Pancreas (tissue), 10 donors: ENCODE data around the gene ZBTB20. TPM values are rescaled to one million over a fixed set of nuclear protein-coding genes. Genes with fewer than 3 reads are reported as not detected.

Experiments
- ATAC-seq, 4 donors: fragments of 200-7000 bp; cut with Tn5 transposase; one replicate each; pipeline versions ENCODE4 v1.8.0 to v1.9.1; 2020; ENCODE audit warnings: mild to moderate bottlenecking in 4 of 4, moderate library complexity in 4 of 4
- DNase-seq, 6 donors: peaks; one replicate each; pipeline ENCODE4 v3.0.0-alpha.2; 2020
- FAIRE-seq: peaks from 2 replicates; lab custom pipeline; 2012; peaks lifted over from hg19 to GRCh38; lab: Jason Lieb, UNC
- H3K27ac ChIP-seq, 4 donors: fragments of 200-600 bp; sonication (generic); 1 replicate in 3 of 4; 2 replicates in 1 of 4; pipeline versions ENCODE4 v1.5.0 to v1.8.0; 2020
- H3K27me3 ChIP-seq, 4 donors: fragments of 200-600 bp; one replicate each; pipeline ENCODE4 v1.8.0; 2021
- H3K36me3 ChIP-seq, 3 donors: fragments of 200-600 bp; sonication (generic) in 1 of 3; one replicate each; pipeline versions ENCODE4 v1.5.0 to v1.8.0; 2020 to 2021
- H3K4me1 ChIP-seq, 3 donors: fragments of 200-600 bp; one replicate each; pipeline ENCODE4 v1.8.0; 2021
- H3K4me3 ChIP-seq, 4 donors: fragments of 200-600 bp; sonication (generic) in 2 of 4; one replicate each; pipeline versions ENCODE4 v1.5.0 to v1.8.0; 2020 to 2021
- H3K9me3 ChIP-seq, 4 donors: fragments of 200-600 bp; one replicate each; pipeline ENCODE4 v1.8.0; 2021
- WGBS, 2 donors: extraction: QIAGEN DNeasy Blood & Tissue Kit; methylation state at CpG; one replicate each; pipeline ENCODE4 v1.1.7; 2013; 5-methylcytosine and 5-hydroxymethylcytosine counted together
- intact Hi-C, 3 donors: fragments of 100-400 bp; cut with DNase I; formaldehyde crosslinking; loops; one replicate each; pipeline versions ENCODE4 v1.11.1 to v1.14.2; 2022
- polyA plus RNA-seq, 2 donors: library from polyadenylated mRNA; stranded (reverse); fragments of 200-250 nt; gene quantifications; one replicate each; pipeline ENCODE4 v1.2.3, GENCODE V29; 2013
- total RNA-seq, 6 donors: library from RNA; stranded (reverse); fragmentation: NEBNext Ultra II Directional in 4 of 6; extraction: Animal tissue kit (Norgen Biotek cat#: 25700) in 4 of 6; gene quantifications; one replicate each; pipeline versions ENCODE4 v1.2.1 to v1.2.4, GENCODE V29; 2021 to 2023
- TF ChIP-seq, protein P1 (sequence below), 4 donors: fragments of 200-600 bp; sonication (generic) in 3 of 4; IDR thresholded peaks; one replicate each; pipeline versions ENCODE4 v1.5.0 to v1.8.0; 2021; ENCODE audit warnings: antibody characterized with exemption in 4 of 4
- donor health status: healthy with polysubstance abuse.
- donor health status: DM: no; HTN: no; CAD: no; lungs with moderate emphysema.
- donor health status: DM: no; HTN: no; CAD: no.
- donor health status: control.
- donor health status: control.
- donor health status: Bipolar disorder and iron deficiency.
- donor health status: DM: yes; HTN: yes; CAD: no.
- donor health status: DM: no; HTN: no; CAD: no.
- donor health status: DM: no; HTN: no; CAD: no.
- donor health status: DM: yes; HTN: yes; CAD: no.

The ZBTB20 gene
- total and polyA plus RNA-seq, 8 donors, result 1.3 to 81.5 (median 43.7) TPM

DNA sequence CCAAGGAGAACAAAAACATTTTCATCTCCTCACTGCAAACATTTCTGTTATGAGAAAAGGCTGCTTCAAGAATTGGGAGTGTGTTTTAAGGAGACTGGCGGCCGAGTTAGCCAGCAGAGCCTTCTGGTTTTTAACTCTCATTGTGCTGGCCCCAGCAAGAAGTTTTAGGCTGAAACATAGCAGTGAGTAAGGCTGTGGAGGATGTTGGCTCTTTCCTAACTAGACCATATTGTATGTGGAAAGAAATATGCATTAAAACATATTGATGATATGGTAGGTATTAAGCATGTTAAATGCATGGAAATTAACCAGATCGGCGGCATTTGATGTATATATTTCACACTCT is 762.6 kb downstream of the ZBTB20 start:
- WGBS, 2 donors, result 58 to 63% methylated on average over 4 of the region's 4 CpGs
- no peak for DNase-seq
- no peak for FAIRE-seq
- Histone ChIP-seq H3K9me3 (no peaks in the 10 kb centered on the region), H3K27me3 (no peaks in the 10 kb centered on the region), H3K27ac (peak overlapping the region in 1 of 4 donors; percentile 64), H3K36me3 (peaks cover 3 to 19% (median 7%) of the 10 kb centered on the region in 3 donors), H3K4me3 (peak overlapping the region in 1 of 4 donors; percentile 23), H3K4me1 (no peaks in the 10 kb centered on the region)
- ATAC-seq, result peak; percentile 15 to 26 (median 18)
- intact Hi-C loops, result no loop called here
- TF ChIP-seq, protein P1, sequence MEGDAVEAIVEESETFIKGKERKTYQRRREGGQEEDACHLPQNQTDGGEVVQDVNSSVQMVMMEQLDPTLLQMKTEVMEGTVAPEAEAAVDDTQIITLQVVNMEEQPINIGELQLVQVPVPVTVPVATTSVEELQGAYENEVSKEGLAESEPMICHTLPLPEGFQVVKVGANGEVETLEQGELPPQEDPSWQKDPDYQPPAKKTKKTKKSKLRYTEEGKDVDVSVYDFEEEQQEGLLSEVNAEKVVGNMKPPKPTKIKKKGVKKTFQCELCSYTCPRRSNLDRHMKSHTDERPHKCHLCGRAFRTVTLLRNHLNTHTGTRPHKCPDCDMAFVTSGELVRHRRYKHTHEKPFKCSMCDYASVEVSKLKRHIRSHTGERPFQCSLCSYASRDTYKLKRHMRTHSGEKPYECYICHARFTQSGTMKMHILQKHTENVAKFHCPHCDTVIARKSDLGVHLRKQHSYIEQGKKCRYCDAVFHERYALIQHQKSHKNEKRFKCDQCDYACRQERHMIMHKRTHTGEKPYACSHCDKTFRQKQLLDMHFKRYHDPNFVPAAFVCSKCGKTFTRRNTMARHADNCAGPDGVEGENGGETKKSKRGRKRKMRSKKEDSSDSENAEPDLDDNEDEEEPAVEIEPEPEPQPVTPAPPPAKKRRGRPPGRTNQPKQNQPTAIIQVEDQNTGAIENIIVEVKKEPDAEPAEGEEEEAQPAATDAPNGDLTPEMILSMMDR (IDR thresholded peaks at IDR 0.05), result no peak

DNA sequence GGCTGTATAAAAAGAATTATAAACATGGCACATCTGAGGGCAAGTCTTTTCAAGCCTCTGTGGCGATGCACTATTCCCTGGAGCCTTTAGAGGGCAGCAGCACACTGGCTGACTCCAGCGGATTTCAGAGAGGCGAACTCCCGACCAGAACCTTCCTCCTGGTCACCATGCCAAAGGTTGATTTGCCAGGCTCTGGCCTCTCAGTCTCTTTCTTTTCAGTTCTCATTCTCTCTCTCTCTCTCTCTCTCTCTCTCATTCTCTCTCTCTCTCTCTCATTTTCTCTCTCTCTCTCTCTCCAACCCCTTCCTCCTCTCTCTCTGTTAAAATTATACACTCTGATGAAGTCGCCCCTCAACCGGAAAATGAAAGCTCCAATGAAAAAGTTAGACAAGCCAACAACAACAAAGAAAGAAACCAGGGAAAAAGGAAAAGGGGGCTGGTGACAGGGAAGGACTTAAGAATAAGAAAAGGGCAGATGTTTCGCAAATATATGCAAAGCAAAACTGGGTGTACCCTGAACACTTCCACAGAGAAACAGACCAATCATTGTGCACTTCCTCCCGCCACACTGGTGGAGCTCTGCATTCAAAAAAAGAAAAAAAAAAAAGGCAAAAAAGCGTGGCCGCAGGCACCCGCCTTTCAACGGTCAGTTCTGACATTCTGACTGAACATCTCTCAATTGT is 763.1 kb downstream of the ZBTB20 start:
- TF ChIP-seq, protein P1 (IDR thresholded peaks at IDR 0.05), result peak; percentile 84 to 89 (median 86)
- ATAC-seq (peak; percentile 88 to 98 (median 98)), FAIRE-seq (peak; percentile 47), DNase-seq (peak; percentile 65 to 84 (median 80))
- WGBS, 2 donors, result 37 to 48% methylated on average over 12 of the region's 12 CpGs
- Histone ChIP-seq H3K9me3 (no peaks in the 10 kb centered on the region), H3K4me1 (no peaks in the 10 kb centered on the region), H3K27me3 (no peaks in the 10 kb centered on the region), H3K36me3 (peaks cover 3 to 24% (median 7%) of the 10 kb centered on the region in 3 donors), H3K27ac (peak overlapping the region in 1 of 4 donors; percentile 64), H3K4me3 (peak overlapping the region in 1 of 4 donors; percentile 23)
- intact Hi-C loops, result no loop called here

GRCh38 chr3:114380233-114380651 is 766.8 kb downstream of the ZBTB20 start:
- no peak overlapping the region for H3K4me3 ChIP-seq
- WGBS, 2 donors, result 66 to 82% methylated on average over 4 of the region's 4 CpGs
- H3K27me3 ChIP-seq, result no peaks in the 10 kb centered on the region
- peaks cover 0 to 3% (median 0%) of the 10 kb centered on the region in 3 donors for H3K4me1 ChIP-seq
- FAIRE-seq (no peak), ATAC-seq (peak in 2 of 4 donors; percentile 22 to 26), DNase-seq (no peak)
- H3K9me3 ChIP-seq, result no peaks in the 10 kb centered on the region
- intact Hi-C loops, result no loop called here
- TF ChIP-seq, protein P1 (IDR thresholded peaks at IDR 0.05), result no peak
- H3K36me3 ChIP-seq, result peaks cover 3 to 19% (median 7%) of the 10 kb centered on the region in 3 donors
- peak overlapping the region in 1 of 4 donors; percentile 33 for H3K27ac ChIP-seq

- DNase-seq (no peak), ATAC-seq (no peak), FAIRE-seq (no peak)
- 52 to 72% methylated on average over 4 of the region's 4 CpGs for WGBS, 2 donors
- H3K27me3 ChIP-seq, result no peaks in the 10 kb centered on the region
- TF ChIP-seq, protein P1 (IDR thresholded peaks at IDR 0.05), result no peak
- H3K4me3 ChIP-seq, result no peak overlapping the region
- peaks cover 3 to 19% (median 7%) of the 10 kb centered on the region in 3 donors for H3K36me3 ChIP-seq
- no peaks in the 10 kb centered on the region for H3K9me3 ChIP-seq
- intact Hi-C loops, result no loop called here
- no peak overlapping the region for H3K27ac ChIP-seq
- peaks cover 0 to 3% (median 0%) of the 10 kb centered on the region in 3 donors for H3K4me1 ChIP-seq
Observed at GRCh38 chr3:114379266-114379665, 767.8 kb downstream of the ZBTB20 start.

- Histone ChIP-seq H3K4me3 (no peak overlapping the region), H3K27me3 (no peaks in the 10 kb centered on the region), H3K36me3 (peaks cover 3 to 19% (median 7%) of the 10 kb centered on the region in 3 donors), H3K4me1 (peaks cover 0 to 3% (median 0%) of the 10 kb centered on the region in 3 donors), H3K27ac (no peak overlapping the region), H3K9me3 (no peaks in the 10 kb centered on the region)
- intact Hi-C loops, result no loop called here
- no peak for ATAC-seq
- DNase-seq, result no peak
- 91 to 96% methylated on average over 5 of the region's 5 CpGs for WGBS, 2 donors
- no peak for FAIRE-seq
- TF ChIP-seq, protein P1 (IDR thresholded peaks at IDR 0.05), result no peak
Observed at GRCh38 chr3:114378760-114379159, 768.3 kb downstream of the ZBTB20 start.
